RPMI7951 (cell line): Measurements from ENCODE around the gene CST4. TPM values are rescaled to one million over a fixed set of nuclear protein-coding genes. Genes with fewer than 3 reads are reported as not detected.
A peak's percentile ranks its signal among the peaks of the same experiment; 100 is the strongest.
"Not testable (repeated sequence)": the region's sequence is repeated elsewhere in the genome, so short reads cannot be mapped to it uniquely, and the experiment has no call there.

Source experiments
- DNase-seq: peaks from one replicate; pipeline ENCODE4 v3.0.0-alpha.2; 2012; ENCODE audit warnings: low read depth
- total RNA-seq: library from RNA; depleted of rRNA; stranded (reverse); fragments of >200 nt; shearing (Covaris generic); gene quantifications from 2 replicates; pipeline ENCODE4 v1.2.3, GENCODE V29; 2014; rRNA removed

The CST4 gene
- total RNA-seq, 1 experiment from 2014 or later, result not detected

DNA sequence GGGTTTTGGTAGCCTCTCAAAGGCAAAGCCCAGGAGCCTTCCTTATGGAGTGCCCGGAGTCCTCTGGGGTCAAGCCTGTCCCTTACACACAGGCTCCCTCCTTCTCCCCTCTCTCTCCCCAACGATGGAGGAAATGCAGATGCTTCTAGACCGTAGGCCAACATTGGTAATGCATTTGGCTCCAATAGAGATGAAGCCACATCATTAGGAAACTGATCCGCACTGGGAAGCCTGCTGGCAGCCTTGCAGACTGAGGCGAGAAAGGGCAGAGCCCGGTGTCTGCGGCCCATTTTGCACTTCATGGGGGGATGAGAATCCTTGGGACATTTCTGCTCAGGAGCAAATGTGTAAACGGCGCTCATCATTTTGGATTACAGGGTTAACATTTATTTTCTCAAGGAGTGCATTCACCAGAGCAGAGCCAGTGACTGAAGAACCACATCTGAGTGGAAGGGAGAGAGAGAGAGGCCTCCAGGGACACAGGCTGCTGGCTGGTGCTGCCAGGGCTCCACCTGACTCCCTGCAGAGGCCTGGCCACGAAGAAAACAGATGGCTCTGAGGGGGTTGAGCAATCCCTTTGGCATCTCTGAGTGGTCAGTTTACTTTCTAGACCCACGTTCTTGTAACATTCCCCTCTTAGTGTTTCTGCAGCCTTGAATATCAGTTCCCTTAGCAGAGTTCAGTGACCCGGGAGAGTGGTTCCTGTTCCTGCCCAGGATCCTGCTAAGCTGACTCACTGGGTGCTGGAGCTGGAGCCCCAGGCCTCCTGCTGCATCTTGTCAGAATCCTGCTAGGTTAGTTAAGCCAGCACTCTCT, 46.7 kb downstream of the CST4 start:
- peak; percentile 99 for DNase-seq

DNA sequence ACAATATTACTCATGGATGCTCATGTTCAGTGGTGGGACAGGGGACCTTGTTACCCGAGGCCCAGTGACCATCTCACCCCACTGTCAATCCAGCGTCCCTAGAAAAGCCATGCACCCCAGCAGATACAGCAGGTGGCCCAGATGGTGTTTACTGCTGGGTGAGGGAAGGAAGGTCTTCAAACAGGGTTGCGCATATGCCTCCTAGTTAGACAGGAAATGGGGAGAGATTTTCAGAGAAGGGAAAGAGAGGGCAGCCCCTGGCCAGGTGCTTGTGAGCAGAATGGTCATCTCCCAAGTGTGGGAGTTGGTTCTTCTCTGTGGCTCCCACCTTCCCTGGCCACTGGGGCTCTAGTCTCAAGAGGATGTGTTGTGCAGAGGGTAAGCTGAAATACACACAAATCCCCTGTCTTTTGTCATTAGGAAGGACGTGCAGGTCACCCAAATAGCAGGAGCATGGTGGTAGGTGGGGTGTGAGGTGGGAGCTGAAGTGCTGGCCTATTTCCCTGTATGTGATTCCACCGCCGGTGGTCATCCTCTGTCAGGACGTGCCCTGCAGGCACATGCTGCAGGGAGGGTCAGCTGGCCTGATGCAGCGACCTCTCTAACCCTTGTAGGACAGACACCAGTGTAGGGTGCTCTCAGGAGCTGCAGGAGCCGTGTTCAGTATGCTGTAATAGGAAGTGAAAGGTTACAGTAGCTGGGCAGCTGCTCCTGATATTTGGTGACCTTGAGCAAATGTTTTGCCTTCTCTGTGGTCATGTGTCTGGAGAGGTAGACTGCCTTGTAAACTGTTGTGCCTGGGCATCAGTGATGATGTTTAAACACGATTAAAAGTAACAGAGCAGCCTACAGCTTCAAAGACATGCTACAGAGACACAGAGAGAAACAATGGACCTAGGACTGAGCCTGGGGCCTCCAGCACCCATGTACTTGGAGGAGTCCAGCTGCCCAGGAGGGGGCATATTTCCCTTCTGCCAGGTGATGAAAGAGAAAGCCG, 47.9 kb downstream of the CST4 start:
- no peak for DNase-seq

DNA sequence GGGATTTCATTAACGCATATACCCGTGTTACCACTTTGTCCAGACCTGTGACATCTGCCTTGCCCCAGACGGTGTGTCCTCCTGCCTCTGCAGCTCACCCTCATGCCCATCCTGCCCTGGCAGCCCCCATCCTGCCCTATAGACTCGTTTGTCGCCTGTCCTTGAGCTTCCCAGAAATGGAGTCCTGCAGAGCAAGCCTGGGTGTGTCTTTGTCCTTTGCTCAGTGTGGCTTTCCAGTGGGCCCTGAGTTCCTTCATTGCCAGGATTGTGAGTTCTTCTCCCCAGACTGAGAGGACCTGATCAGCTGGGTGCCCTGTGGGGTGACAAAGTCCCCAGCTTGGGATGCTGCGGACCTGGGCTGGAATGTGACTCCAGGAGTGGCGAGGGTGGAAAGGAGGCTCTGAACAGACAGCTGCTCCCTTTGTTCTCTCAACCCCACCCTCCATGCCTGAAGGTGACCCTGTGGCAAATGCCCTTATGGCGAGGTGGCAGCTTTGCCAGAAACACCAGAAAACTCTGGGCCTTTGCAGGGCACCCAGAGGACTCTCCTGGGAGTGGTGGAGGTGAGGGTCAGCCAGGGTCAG, 48.7 kb downstream of the CST4 start:
- DNase-seq, result no peak

DNA sequence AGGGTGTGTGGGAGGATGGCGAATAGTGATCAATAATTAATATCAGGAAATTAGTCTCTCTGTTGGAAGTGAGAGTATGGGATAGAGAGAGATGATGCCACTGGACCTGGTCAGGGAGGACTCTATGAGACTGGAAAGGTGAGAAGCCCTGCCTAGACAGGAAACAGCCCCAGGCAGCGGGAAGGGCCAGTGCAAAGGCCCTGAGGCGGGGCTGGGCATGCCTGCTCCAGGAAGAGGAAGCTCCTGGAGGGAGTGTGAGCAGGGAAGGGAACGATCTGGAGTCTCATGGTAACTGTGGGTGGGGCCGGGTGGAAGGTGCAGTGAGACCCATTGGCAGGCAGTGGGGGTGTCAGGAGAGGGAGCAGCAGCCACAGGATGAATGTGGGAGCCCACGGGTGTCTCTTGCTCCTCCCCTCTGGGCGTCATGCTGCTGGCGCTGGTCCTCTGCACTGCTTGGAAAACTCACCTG, 49.3 kb downstream of the CST4 start:
- DNase-seq, result no peak

DNA sequence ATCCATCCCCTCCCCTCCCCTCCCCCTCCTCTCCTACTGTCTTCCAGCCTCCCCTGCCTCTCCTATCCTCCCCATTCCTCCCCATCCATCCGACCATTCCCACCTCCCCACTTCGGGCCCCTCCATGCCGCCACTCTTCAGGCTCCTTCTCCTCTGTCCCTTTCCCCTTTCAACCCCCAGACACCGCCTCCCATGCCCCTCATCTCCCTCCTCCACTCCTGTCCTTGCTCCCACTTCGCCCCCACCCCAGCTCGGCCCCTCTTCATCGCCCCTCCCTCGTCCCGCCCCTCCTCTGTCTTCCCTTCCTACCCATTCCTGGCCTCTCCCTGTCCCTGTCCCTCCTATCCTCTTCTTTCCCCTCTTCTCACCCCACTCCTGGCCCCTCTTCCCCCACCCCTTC, 50.5 kb downstream of the CST4 start:
- DNase-seq, result no peak

DNA sequence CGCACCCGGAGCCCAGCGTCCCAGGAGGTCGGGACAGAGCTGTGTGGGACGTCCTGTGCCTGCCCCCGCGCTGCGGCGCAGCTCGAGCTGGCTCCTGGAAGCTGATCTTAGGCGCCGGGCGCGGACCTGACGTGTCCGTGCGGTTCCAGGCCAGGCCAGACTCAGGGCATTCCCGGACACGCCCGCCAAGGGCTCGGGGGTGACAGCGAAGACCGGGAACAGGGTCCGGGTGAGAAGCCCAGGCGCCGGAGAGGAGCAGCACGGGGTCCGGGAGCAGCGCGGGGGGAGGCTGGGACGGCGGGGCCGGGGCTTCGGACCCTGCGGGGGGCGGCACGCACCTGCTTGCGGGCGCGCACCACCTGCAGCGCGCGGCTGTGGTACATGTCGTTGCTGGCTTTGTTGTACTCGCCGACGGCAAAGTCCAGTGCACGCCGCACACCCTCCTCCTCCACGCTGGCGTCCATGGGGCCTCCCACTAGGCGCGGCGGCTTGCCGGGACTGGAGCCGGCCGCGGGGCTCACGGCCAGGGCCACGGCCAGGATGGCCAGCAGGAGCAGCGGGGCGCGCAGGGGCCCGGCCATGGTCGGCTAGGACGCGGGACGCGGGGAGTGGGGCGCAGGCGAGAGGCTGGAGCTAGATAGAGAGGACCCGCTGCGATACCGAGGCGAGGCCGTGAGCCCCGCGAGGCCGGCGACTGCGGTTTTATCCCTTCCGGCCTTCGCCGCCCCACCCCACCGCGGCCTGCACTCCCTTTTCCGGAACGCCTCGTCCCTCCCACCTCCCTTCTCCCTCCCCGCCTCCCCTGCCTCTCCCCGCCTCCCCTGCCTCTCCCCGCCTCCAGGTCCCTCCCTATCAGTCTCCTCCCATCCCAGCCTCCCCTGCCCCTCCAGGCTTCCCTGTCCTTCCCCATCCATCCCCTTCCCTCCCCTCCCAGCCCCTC, 51.3 kb downstream of the CST4 start, which contains the start of gene CST3:
CST3 (minus strand) TSS at position 674 of the 940 bp plus-strand sequence; CDS start at position 581, 93 bp downstream.
- peak; percentile 95 for DNase-seq

DNA sequence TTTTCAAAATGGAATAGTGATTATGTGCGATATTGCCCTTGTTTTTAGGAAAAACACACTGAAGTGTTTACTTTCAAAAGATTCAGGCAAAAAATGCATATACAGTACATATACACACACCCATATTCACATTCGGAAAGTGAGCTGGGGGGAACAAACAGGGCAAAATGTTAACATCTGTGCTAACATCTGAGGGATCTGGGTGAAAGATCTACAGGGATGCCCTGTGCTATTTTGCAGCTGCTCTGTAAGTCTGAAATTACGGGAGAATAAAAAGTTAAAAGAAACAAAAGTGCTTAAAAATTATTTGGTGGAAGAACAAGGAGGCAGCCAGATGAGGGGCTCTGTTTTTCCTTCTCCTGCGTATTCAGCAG, 51.9 kb downstream of the CST4 start:
- no peak for DNase-seq

DNA sequence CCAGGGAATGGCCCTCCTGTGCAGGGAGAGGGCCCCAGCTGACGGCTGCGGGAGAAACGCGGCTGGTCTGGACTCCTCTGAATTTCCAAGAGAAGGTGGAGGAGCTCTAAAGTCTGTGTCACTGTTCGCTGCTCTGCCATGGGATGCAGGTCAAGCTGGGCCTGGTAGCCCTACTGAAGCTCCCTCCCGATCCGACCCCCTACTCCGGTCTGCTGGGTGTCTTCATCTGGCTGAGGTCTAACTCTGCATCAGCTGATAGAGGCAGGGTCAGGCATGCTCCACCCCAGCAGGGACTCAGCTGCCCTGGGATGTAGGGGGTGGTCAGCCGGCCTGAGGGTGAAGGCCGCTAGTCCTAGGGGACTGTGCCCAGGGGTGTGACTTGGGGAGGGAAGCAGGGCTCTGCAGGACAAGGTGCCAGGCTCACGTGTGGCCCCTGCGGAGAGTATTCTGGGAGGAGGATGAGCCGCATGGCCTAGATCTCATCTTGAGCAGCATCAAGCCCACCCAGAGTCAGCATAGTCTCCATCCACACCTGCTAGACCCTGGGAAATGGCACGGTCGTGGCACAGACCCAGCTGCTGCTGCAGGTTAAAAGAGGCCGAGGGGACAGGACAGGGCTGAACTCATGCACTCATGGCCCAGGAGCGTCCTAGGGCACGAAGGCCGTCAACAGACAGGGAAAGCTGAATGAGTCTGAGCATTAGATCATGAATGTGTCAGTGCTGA, 52.5 kb downstream of the CST4 start:
- DNase-seq, result no peak

DNA sequence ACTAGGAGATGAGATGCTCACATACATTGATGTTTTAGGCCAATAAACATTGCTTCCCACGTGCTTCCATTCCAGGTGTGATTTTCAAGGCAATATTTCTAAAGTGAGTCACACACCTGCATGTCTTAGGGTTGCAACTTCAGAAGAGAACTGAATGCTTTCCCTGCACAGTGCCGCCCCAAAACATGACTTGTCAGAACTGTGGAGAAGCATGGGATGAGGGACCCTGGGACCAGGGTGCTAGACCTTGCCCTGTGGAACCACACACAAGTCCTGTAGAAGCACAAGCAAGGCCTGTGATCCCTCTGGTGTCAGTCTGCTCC, 53.1 kb downstream of the CST4 start:
- not testable (repeated sequence) for DNase-seq

Other genes with a start within 250 kb of the CST4 start
- gene CSTL1, start 249.4 kb downstream of the CST4 start, total RNA-seq, result not detected in 2 replicates
- gene CST11, start 236.2 kb downstream of the CST4 start, total RNA-seq, result not detected in 2 replicates
- gene CST8, start 197.9 kb downstream of the CST4 start, total RNA-seq, result not detected in 2 replicates
- not detected in 2 replicates for gene CST9L, start 120.6 kb downstream of the CST4 start, total RNA-seq
- not detected in 2 replicates for gene CST9, start 83.1 kb downstream of the CST4 start, total RNA-seq
- 515 and 755 TPM in 2 replicates for gene CST3, start 51.1 kb downstream of the CST4 start, total RNA-seq
- gene CST1, start 61.9 kb upstream of the CST4 start, total RNA-seq, result 0.68 and 0.84 TPM in 2 replicates
- 0.84 TPM in 1 of 2 replicates, not detected in the other for gene CST2, start 137.7 kb upstream of the CST4 start, total RNA-seq
- not detected in 2 replicates for gene CST5, start 190.7 kb upstream of the CST4 start, total RNA-seq